Panc1 (cell line): ENCODE results near the gene TSHZ2.
"Not testable (repeated sequence)": the region's sequence is repeated elsewhere in the genome, so short reads cannot be mapped to it uniquely, and the experiment has no call there.

Experiments
- POLR2AphosphoS5 ChIP-seq: IDR thresholded peaks from 2 replicates; pipeline ENCODE4 v1.6.1; 2012; ENCODE audit warnings: mild to moderate bottlenecking, low read depth, low read length, moderate library complexity
- REST ChIP-seq, 2 experiments: IDR thresholded peaks; 2 replicates each; pipeline ENCODE4 v1.6.1; 2011 to 2012; ENCODE audit warnings: low read depth in 2 of 2, control low read depth in 1 of 2, low read length in 1 of 2, mild to moderate bottlenecking in 1 of 2, moderate library complexity in 1 of 2; ENCODE audit not compliant: insufficient read depth in 1 of 2
- TF ChIP-seq, protein P1 (sequence below): fragments of 450-650 bp; IDR thresholded peaks from 2 replicates; pipeline ENCODE4 v1.5.1; 2017; ENCODE audit warnings: mild to moderate bottlenecking

- TF ChIP-seq, protein P1, sequence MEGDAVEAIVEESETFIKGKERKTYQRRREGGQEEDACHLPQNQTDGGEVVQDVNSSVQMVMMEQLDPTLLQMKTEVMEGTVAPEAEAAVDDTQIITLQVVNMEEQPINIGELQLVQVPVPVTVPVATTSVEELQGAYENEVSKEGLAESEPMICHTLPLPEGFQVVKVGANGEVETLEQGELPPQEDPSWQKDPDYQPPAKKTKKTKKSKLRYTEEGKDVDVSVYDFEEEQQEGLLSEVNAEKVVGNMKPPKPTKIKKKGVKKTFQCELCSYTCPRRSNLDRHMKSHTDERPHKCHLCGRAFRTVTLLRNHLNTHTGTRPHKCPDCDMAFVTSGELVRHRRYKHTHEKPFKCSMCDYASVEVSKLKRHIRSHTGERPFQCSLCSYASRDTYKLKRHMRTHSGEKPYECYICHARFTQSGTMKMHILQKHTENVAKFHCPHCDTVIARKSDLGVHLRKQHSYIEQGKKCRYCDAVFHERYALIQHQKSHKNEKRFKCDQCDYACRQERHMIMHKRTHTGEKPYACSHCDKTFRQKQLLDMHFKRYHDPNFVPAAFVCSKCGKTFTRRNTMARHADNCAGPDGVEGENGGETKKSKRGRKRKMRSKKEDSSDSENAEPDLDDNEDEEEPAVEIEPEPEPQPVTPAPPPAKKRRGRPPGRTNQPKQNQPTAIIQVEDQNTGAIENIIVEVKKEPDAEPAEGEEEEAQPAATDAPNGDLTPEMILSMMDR = not testable (repeated sequence)
- not testable (repeated sequence) for TF ChIP-seq POLR2AphosphoS5; REST (IDR thresholded peaks at IDR 0.05; ENCODE audit: insufficient read depth in 1 of 2, low read depth in 2 of 2, low read length in 1 of 2)
These were observed 117.7 kb downstream of the TSHZ2 start for GRCh38 chr20:53089851-53090250.
